GM21390 (cell line): ENCODE measurements around the gene FUT7.

Experiments
- ATAC-seq: cut with Tn5 transposase; IDR thresholded peaks from one replicate; pipeline ENCODE4 v1.9.1; 2021; ENCODE audit not compliant: unreplicated experiment

FUT7 gene

GRCh38 chr9:137031904-137032640 lies at the start of gene FUT7:
TSS of gene FUT7 (minus strand) at chr9:137032088. CDS start at chr9:137031991, 97 bp downstream.
- ATAC-seq: no peak

GRCh38 chr9:137080260-137081122 lies 48.6 kb upstream of the FUT7 start:
- ATAC-seq: no peak

DNA sequence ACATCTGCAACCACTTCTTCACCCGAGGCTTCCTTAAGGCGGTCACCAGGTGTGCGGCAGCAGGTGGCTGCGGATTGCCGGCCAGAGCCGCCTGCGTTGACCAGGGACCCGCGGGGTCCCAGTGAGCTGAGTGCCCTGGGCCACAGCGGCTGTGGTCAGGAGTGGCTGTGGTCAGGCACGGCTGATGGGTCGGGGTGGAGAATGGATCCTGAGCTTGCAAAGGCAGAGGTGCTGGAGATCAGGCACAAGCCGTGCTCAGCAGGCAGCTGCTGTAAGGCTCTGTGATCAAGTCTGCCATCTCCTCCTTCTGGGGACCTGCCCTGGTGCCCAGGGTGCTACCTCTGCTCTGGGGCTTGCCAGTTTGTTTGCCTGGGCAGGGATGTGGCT lies 47.5 kb upstream of the FUT7 start:
- ATAC-seq: no peak

DNA sequence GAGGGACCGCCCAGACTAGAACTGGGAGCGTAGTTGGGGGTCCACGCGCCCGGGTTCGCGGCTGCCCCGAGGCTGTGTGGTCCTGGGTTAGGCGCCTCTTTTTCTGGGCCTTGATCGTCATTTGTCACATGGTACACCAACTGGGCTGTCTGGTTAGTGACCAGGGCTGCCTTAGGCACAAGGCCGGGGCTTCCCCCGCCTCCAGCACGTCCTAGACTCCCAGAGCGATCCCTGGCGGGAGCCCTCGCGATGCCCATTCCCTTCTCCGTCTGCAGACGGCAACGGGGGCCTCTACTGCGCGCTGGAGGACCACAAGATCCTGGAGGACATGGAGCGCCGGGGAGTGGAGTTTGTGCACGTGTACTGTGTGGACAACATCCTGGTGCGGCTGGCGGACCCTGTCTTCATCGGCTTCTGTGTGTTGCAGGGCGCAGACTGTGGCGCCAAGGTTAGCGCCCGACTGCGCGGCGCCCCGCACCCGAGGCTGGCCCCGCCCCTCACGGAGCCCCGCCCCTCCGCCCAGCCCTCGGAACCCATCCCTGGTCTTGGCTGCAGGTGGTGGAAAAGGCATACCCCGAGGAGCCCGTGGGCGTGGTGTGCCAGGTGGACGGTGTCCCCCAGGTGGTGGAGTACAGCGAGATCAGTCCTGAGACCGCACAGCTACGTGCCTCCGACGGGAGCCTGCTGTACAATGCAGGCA lies 47.0 kb upstream of the FUT7 start:
- no peak for ATAC-seq

DNA sequence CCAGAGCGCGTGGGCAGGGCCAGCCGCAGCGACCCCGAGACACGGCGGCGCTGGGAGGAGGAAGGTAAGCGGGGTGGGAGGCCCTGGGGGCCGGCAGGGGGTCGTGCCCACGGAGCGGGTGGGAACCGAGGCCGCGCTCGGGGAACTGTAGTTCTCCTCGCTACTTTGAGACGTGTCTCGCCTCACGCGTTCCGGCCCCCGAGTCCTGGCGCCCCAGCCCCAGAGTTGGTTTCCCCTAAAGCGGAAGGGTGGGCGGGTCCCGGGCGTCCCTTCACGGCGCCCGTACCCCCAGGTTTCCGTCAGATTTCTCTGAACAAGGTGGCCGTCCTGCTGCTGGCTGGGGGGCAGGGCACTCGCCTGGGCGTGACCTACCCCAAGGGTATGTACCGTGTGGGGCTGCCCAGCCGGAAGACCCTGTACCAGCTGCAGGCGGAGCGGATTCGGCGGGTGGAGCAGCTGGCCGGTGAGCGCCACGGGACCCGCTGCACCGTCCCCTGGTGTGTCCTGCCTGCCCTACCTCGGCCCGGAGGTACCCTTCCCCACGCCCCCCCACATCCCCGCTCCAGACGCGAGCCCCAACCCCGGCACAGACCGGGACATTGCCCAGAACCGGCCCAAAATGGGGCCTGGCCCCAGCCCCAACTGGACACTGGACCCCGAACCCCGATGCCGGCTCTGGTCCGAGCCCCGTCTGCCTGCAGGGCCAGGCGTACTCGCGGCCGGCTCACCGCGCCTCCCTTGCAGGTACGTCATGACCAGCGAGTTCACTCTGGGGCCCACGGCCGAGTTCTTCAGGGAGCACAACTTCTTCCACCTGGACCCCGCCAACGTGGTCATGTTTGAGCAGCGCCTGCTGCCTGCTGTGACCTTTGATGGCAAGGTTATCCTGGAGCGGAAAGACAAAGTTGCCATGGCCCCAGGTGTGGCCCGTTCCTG lies 46.1 kb upstream of the FUT7 start:
- ATAC-seq: peak; percentile 10

- ATAC-seq: peak; percentile 51
Observed at GRCh38 chr9:137077010-137077747, 45.3 kb upstream of the FUT7 start, which contains the start of gene UAP1L1. TSS of gene UAP1L1 (plus strand) at chr9:137077517. CDS start at chr9:137077533, 16 bp downstream.

- no peak for ATAC-seq
Observed at GRCh38 chr9:137076636-137077009, 44.7 kb upstream of the FUT7 start.

GRCh38 chr9:137075275-137075775 lies 43.4 kb upstream of the FUT7 start:
- no peak for ATAC-seq

DNA sequence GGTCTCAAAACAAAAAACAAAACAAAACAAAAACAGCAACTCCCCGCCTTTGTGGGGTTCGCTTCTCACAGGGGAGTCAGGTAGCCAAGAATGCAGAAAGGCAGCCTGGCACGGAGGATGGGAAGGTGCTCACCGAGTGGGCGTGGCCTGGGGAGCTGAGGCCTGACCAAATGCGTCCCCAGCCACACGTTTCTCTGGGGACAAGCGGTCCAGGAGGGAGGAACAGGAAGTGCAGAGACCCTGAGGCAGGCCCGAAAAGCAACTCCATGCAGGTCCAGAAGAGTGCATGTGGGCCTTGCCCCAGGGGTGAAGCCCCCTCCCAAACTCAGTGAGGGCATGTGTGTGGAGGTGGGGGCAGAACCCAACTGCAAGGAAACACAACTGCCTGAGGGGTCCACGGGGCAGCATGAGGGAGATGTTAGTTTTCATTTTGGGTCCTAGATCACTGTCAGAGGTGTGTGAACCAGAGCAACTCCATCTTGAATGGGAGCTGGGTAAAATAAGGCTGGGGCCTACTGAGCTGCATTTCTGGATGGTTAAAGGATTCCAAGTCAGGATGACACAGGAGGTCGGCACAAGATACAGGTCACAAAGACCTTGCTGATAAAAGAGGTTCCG lies 42.9 kb upstream of the FUT7 start:
- ATAC-seq: no peak

- no peak for ATAC-seq
Observed at GRCh38 chr9:137073992-137074399, 42.1 kb upstream of the FUT7 start.

GRCh38 chr9:137071282-137071681 lies 39.4 kb upstream of the FUT7 start:
- ATAC-seq: no peak

DNA sequence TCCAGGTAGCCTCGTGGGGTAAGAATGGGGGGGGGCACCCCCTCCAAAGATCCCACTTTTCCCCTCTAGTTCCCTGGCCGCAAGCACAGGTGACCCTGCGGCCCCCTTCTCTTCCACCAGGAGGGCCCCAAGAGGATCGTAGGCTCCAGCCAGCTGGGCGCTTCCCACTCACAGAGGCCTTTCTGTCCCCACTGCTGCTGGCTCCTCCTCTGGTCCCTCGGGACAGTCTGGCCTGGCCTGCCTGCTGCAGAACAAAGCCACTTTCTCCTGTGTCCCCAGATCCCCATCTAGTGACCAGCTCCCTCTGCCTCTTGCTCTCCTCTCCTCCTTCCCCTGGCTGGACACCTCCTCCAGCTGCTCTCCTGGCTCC lies 39.0 kb upstream of the FUT7 start:
- ATAC-seq: no peak

DNA sequence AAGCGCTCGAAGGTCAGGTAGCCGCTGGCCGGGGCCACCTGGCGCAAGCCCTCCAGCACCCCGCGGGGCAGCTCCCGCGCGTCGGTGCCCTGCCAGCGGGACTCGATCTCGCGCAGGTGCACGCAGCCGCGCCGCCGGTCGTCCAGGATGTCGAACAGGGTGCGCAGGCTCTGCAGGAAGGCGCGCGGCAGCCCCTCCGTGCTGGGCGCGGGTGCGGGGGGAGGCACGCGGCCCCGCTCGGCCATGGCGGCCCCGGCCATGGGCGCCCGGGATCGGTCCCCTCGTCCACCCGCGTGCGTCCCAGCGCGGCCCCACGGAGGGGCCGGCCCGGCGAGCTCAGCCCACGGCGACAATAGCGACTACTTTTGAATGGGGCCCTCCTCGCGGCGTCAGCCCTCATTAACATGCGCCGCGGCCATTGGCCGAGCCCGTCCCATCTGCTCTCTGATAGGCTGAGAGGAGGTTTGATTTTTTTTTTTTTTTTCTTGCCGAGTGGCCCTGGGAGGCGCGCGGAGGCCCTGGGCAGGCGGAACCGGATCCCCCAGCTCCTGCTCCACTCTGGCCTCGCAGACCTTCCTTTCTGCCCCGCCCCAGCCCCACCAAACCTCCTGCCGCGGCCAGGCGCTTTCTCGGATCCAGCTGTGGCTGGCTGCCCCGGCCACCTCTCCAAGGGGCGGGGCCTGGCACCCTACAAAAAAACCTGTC lies 38.5 kb upstream of the FUT7 start, which contains the start of gene SAPCD2:
Gene SAPCD2 (minus strand): TSS at position 357 of the 705 bp plus-strand sequence. CDS start 97 bp downstream, at position 260.
- peak; percentile 72 for ATAC-seq

GRCh38 chr9:137069508-137070091 lies 37.7 kb upstream of the FUT7 start:
- no peak for ATAC-seq

GRCh38 chr9:137068539-137069507 lies 36.9 kb upstream of the FUT7 start:
- ATAC-seq: no peak

- no peak for ATAC-seq
Observed at GRCh38 chr9:137067860-137068538, 36.1 kb upstream of the FUT7 start.
